Adrenal gland (tissue), 5 donors: ENCODE data around the gene LAMP2.

Experiments
- POLR2A ChIP-seq, 2 donors: fragments of 450-650 bp; IDR thresholded peaks; one replicate each; pipeline ENCODE4 v1.6.1; 2017; ENCODE audit warnings: antibody characterized with exemption in 2 of 2, mild to moderate bottlenecking in 2 of 2, moderate library complexity in 1 of 2
- TF ChIP-seq, protein P1 (sequence below), 6 experiments: fragments of 450-650 bp in 4 of 6; fragments of 200-600 bp in 2 of 6; sonication (generic) in 1 of 6; IDR thresholded peaks; 1 replicate in 5 of 6; 2 replicates in 1 of 6; pipeline versions ENCODE4 v1.5.1 to v1.8.0; 2016 to 2021; ENCODE audit warnings: antibody characterized with exemption in 6 of 6, mild to moderate bottlenecking in 2 of 6, moderate library complexity in 1 of 6
- donor health status: DM: no; HTN: no; CAD: no.

DNA sequence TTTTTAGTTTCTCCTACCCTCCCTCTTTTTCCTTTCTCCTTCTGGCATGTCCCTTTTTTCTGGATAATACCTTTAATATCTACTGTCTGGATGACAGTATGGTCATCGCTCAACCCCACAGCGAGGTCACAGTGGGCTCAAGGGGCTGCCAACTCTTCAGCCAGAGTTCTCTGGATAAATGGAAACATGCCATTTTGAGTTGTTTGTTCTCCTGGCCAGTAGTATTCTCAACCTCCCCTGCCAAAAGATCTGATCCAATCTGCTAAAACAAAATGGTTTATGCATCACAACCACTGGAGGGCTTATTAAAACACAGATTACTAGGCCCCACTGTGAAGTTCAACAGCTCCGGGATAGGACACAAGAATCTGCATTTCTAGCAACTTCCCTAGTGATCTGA, 5.0 kb upstream of the LAMP2 start:
- TF ChIP-seq POLR2A (IDR thresholded peaks at IDR 0.05), result no peak
- TF ChIP-seq, protein P1, sequence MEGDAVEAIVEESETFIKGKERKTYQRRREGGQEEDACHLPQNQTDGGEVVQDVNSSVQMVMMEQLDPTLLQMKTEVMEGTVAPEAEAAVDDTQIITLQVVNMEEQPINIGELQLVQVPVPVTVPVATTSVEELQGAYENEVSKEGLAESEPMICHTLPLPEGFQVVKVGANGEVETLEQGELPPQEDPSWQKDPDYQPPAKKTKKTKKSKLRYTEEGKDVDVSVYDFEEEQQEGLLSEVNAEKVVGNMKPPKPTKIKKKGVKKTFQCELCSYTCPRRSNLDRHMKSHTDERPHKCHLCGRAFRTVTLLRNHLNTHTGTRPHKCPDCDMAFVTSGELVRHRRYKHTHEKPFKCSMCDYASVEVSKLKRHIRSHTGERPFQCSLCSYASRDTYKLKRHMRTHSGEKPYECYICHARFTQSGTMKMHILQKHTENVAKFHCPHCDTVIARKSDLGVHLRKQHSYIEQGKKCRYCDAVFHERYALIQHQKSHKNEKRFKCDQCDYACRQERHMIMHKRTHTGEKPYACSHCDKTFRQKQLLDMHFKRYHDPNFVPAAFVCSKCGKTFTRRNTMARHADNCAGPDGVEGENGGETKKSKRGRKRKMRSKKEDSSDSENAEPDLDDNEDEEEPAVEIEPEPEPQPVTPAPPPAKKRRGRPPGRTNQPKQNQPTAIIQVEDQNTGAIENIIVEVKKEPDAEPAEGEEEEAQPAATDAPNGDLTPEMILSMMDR (IDR thresholded peaks at IDR 0.05), result no peak
